ENCODE measurements around the gene ACTN1.
A peak's percentile ranks its signal among the peaks of the same experiment; 100 is the strongest.

ACTN1 gene

DNA sequence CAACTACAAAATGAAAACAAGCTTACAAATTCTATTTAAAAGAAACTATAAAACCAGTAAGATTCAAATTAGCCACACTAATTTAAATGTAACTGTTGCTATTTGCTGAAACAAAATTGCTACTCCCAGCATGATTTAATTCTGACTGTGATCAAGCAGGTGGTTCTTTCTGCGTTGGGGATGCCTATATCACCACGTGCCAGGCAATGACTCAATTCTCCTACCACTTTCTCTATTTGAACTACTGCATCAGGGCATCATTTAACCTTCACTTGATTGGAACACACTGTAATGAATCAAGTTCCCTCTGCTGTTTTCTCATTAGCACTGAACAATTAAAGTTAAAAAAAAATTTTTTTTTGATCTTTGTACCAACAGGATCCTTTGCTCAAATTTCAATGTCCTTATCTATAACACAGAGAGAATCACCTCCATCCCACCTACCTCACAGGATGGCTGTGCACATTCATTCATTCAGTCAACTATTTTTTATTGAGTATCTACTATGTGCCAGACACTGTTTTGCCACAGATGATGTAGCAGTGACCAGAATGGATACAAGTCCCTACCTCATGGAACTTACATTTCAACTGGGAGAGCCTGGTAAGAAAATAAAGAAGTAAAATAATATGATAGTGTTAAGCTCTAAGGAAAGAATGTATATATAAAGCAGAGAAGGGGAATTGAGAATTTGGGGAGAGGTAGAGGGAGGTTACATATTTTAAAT lies 8.0 kb upstream of the ACTN1 start:
- no peak overlapping the region for H3K27ac ChIP-seq (ENCODE audit: low read length)
- H3K9me3 ChIP-seq (ENCODE audit: control insufficient read depth, insufficient read depth, low read length) = no peaks in the 10 kb centered on the region
- H3K4me1 ChIP-seq (ENCODE audit: control insufficient read depth, insufficient read depth, low read length) = peaks cover 2% of the 10 kb centered on the region; the same call in 1 of the 2 replicates
- DNase-seq (ENCODE audit: low read depth, low spot score) = no peak
- H3K27me3 ChIP-seq (ENCODE audit: control insufficient read depth, insufficient read depth, low read length) = no peaks in the 10 kb centered on the region
- H3K36me3 ChIP-seq (ENCODE audit: control insufficient read depth, insufficient read depth, low read length) = no peaks in the 10 kb centered on the region
- H3K4me3 ChIP-seq (ENCODE audit: low read length) = no peak overlapping the region
- no CpG with 5 or more reads among the region's 2 CpGs for WGBS (ENCODE audit: insufficient coverage, insufficient read length)

- no peak for DNase-seq (ENCODE audit: low read depth, low spot score)
- no peak overlapping the region for H3K4me3 ChIP-seq (ENCODE audit: low read length)
- peaks cover 2% of the 10 kb centered on the region; the same call in 1 of the 2 replicates for H3K4me1 ChIP-seq (ENCODE audit: control insufficient read depth, insufficient read depth, low read length)
- no peaks in the 10 kb centered on the region for H3K36me3 ChIP-seq (ENCODE audit: control insufficient read depth, insufficient read depth, low read length)
- WGBS (ENCODE audit: insufficient coverage, insufficient read length) = no CpG with 5 or more reads among the region's 2 CpGs
- H3K9me3 ChIP-seq (ENCODE audit: control insufficient read depth, insufficient read depth, low read length) = no peaks in the 10 kb centered on the region
- no peaks in the 10 kb centered on the region for H3K27me3 ChIP-seq (ENCODE audit: control insufficient read depth, insufficient read depth, low read length)
- no peak overlapping the region for H3K27ac ChIP-seq (ENCODE audit: low read length)
Observed at GRCh38 chr14:68986225-68986624, 7.1 kb upstream of the ACTN1 start.

DNA sequence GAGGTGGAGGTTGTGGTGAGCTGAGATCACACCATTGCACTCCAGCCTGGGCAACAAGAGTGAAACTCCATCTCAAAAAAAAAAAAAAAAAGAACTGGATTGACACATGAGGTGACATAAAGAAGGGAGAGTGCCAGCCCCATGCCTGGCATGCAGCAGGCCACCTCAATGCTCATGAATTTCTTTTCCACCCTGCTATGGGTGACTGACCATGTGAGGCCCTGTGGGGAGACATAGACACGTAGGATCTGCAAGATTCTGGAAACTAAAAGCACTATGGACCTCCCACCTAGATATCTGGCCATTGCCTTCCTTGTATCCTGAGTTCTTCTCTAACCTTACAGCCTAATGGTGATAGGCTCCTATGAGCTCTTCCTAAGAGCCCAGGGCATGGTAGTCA lies 5.6 kb upstream of the ACTN1 start:
- Histone ChIP-seq H3K4me1 (ENCODE audit: control insufficient read depth, insufficient read depth, low read length) (peaks cover 2% of the 10 kb centered on the region; the same call in 1 of the 2 replicates), H3K27me3 (ENCODE audit: control insufficient read depth, insufficient read depth, low read length) (no peaks in the 10 kb centered on the region), H3K4me3 (ENCODE audit: low read length) (no peak overlapping the region), H3K36me3 (ENCODE audit: control insufficient read depth, insufficient read depth, low read length) (no peaks in the 10 kb centered on the region), H3K9me3 (ENCODE audit: control insufficient read depth, insufficient read depth, low read length) (no peaks in the 10 kb centered on the region), H3K27ac (ENCODE audit: low read length) (no peak overlapping the region)
- no CpG with 5 or more reads among the region's 1 CpG for WGBS (ENCODE audit: insufficient coverage, insufficient read length)
- no peak for DNase-seq (ENCODE audit: low read depth, low spot score)

GRCh38 chr14:68983191-68983590 lies 4.1 kb upstream of the ACTN1 start:
- no CpG with 5 or more reads among the region's 3 CpGs for WGBS (ENCODE audit: insufficient coverage, insufficient read length)
- no peaks in the 10 kb centered on the region for H3K4me1 ChIP-seq (ENCODE audit: control insufficient read depth, insufficient read depth, low read length)
- H3K4me3 ChIP-seq (ENCODE audit: low read length) = no peak overlapping the region
- no peaks in the 10 kb centered on the region for H3K27me3 ChIP-seq (ENCODE audit: control insufficient read depth, insufficient read depth, low read length)
- no peak for DNase-seq (ENCODE audit: low read depth, low spot score)
- H3K36me3 ChIP-seq (ENCODE audit: control insufficient read depth, insufficient read depth, low read length) = no peaks in the 10 kb centered on the region
- no peaks in the 10 kb centered on the region for H3K9me3 ChIP-seq (ENCODE audit: control insufficient read depth, insufficient read depth, low read length)
- H3K27ac ChIP-seq (ENCODE audit: low read length) = no peak overlapping the region

GRCh38 chr14:68982581-68982980 lies 3.5 kb upstream of the ACTN1 start:
- Histone ChIP-seq H3K27ac (ENCODE audit: low read length) (no peak overlapping the region), H3K4me3 (ENCODE audit: low read length) (no peak overlapping the region), H3K27me3 (ENCODE audit: control insufficient read depth, insufficient read depth, low read length) (no peaks in the 10 kb centered on the region), H3K9me3 (ENCODE audit: control insufficient read depth, insufficient read depth, low read length) (no peaks in the 10 kb centered on the region), H3K4me1 (ENCODE audit: control insufficient read depth, insufficient read depth, low read length) (no peaks in the 10 kb centered on the region), H3K36me3 (ENCODE audit: control insufficient read depth, insufficient read depth, low read length) (no peaks in the 10 kb centered on the region)
- no peak for DNase-seq (ENCODE audit: low read depth, low spot score)
- WGBS (ENCODE audit: insufficient coverage, insufficient read length) = no CpG with 5 or more reads among the region's 2 CpGs

- Histone ChIP-seq H3K9me3 (ENCODE audit: control insufficient read depth, insufficient read depth, low read length) (no peaks in the 10 kb centered on the region), H3K36me3 (ENCODE audit: control insufficient read depth, insufficient read depth, low read length) (no peaks in the 10 kb centered on the region), H3K4me3 (ENCODE audit: low read length) (no peak overlapping the region), H3K27me3 (ENCODE audit: control insufficient read depth, insufficient read depth, low read length) (no peaks in the 10 kb centered on the region), H3K4me1 (ENCODE audit: control insufficient read depth, insufficient read depth, low read length) (0 out of 2 replicates have a peak, but pooled peaks cover 1% of the 10 kb centered on the region), H3K27ac (ENCODE audit: low read length) (no peak overlapping the region)
- DNase-seq (ENCODE audit: low read depth, low spot score) = no peak
- WGBS (ENCODE audit: insufficient coverage, insufficient read length) = no CpG with 5 or more reads among the region's 7 CpGs
Observed at GRCh38 chr14:68981539-68981976, 2.5 kb upstream of the ACTN1 start.

DNA sequence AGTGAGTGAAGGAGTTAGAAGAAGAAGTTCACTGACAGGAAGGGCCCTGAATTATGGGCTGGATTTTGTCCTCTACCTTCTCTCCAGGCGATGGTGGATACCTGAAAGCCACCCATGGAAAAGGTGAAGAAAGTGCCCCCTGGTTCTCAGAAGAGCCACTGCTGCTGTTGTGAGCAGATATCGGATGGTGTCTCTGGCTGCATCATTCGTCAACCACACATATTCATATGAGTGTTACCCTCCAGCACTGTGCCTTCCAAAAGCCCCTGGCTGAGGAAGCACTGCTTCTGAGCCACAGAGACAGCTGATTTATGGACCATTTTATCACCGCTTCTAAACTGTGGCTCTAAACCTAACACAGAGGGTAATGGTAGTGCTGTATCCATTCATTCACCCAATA lies 2.0 kb upstream of the ACTN1 start:
- DNase-seq (ENCODE audit: low read depth, low spot score) = no peak

GRCh38 chr14:68979722-68980451 lies 785 bp upstream of the ACTN1 start:
- H3K36me3 ChIP-seq (ENCODE audit: control insufficient read depth, insufficient read depth, low read length) = no peaks in the 10 kb centered on the region
- H3K4me1 ChIP-seq (ENCODE audit: control insufficient read depth, insufficient read depth, low read length) = 0 out of 2 replicates have a peak, but pooled peaks cover 1% of the 10 kb centered on the region
- H3K4me3 ChIP-seq (ENCODE audit: low read length) = peak overlapping the region; percentile 86; the same call in 1 of the 2 replicates
- no peak for DNase-seq (ENCODE audit: low read depth, low spot score)
- no peaks in the 10 kb centered on the region for H3K9me3 ChIP-seq (ENCODE audit: control insufficient read depth, insufficient read depth, low read length)
- no peak overlapping the region for H3K27ac ChIP-seq (ENCODE audit: low read length)
- no CpG with 5 or more reads among the region's 44 CpGs for WGBS (ENCODE audit: insufficient coverage, insufficient read length)
- no peaks in the 10 kb centered on the region for H3K27me3 ChIP-seq (ENCODE audit: control insufficient read depth, insufficient read depth, low read length)

More for the DNA sequence above, 2.0 kb upstream of the ACTN1 start:
- Histone ChIP-seq H3K9me3 (ENCODE audit: control insufficient read depth, insufficient read depth, low read length) (no peaks in the 10 kb centered on the region), H3K4me3 (ENCODE audit: low read length) (no peak overlapping the region), H3K4me1 (ENCODE audit: control insufficient read depth, insufficient read depth, low read length) (0 out of 2 replicates have a peak, but pooled peaks cover 1% of the 10 kb centered on the region), H3K27ac (ENCODE audit: low read length) (no peak overlapping the region), H3K27me3 (ENCODE audit: control insufficient read depth, insufficient read depth, low read length) (no peaks in the 10 kb centered on the region), H3K36me3 (ENCODE audit: control insufficient read depth, insufficient read depth, low read length) (no peaks in the 10 kb centered on the region)
- no CpG with 5 or more reads among the region's 4 CpGs for WGBS (ENCODE audit: insufficient coverage, insufficient read length)

DNA sequence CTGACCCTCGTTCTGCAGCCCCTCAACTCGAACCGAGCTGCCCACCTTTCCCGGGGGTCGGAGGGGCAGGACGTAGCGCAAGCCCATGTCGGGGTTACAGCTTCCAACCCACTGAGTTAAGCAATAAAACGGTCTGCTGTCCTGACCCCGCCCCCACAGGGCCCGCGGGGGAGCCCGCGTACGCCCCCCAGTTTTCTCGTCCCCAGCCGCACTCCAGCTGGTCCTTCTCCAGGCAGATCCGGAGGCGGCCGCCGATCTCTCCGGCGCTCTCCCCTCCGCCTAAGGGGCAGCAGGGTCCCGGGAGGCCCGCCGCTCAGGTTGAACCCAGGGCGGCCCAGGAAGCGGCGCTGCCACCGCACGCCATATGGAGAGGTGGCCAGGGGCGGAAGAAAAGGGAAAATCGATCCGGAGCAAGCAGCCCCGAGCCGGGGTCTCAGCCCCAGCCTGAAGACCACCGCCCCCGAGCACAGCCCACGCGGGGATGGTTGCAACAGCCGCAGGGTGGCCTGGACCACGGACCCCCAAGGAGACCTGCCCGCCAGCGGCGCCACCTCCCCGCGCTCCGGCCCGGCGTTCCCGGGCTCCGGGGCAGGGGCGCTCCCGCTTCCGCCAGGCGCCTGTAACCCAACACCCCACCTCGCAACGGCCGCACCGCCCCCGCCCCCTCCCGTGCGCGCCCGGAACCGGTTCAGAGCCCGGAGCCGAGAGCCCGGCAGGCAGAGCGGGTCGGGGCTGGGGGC lies 760 bp downstream of the ACTN1 start:
- Histone ChIP-seq H3K9me3 (ENCODE audit: control insufficient read depth, insufficient read depth, low read length) (no peaks in the 10 kb centered on the region), H3K4me1 (ENCODE audit: control insufficient read depth, insufficient read depth, low read length) (0 out of 2 replicates have a peak, but pooled peaks cover 1% of the 10 kb centered on the region), H3K36me3 (ENCODE audit: control insufficient read depth, insufficient read depth, low read length) (peaks cover 6% of the 10 kb centered on the region; the same call in 1 of the 2 replicates), H3K27ac (ENCODE audit: low read length) (no peak overlapping the region), H3K4me3 (ENCODE audit: low read length) (peak overlapping the region; percentile 86), H3K27me3 (ENCODE audit: control insufficient read depth, insufficient read depth, low read length) (no peaks in the 10 kb centered on the region)
- DNase-seq (ENCODE audit: low read depth, low spot score) = no peak
- WGBS (ENCODE audit: insufficient coverage, insufficient read length) = no CpG with 5 or more reads among the region's 72 CpGs

DNA sequence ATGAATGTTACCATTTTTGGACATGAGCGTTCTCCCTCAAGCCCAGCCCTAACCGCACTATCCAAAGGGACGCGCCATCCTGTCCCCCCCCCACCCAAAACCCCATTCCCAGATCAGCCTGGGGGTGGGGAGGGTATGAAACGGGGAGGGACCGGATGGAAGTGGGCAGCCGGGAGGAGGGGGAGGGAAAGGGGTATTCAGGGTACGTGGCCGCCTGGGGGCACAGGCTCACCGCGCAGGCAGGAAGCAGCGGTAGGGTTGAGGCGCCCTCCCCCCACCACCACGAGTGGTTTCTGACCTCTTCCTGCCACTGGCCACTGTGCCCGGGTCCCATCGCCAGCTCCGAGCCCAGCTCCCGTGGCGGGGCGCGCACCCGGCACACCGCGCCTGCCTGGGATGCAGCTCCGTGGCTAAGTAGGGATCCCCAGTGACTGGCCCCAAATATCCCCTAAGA lies 1.4 kb downstream of the ACTN1 start:
- peak overlapping the region; percentile 86 for H3K4me3 ChIP-seq (ENCODE audit: low read length)
- DNase-seq (ENCODE audit: low read depth, low spot score) = no peak
- H3K27me3 ChIP-seq (ENCODE audit: control insufficient read depth, insufficient read depth, low read length) = no peaks in the 10 kb centered on the region
- H3K36me3 ChIP-seq (ENCODE audit: control insufficient read depth, insufficient read depth, low read length) = peaks cover 7% of the 10 kb centered on the region; the same call in 1 of the 2 replicates
- 0 out of 2 replicates have a peak, but pooled peaks cover 1% of the 10 kb centered on the region for H3K4me1 ChIP-seq (ENCODE audit: control insufficient read depth, insufficient read depth, low read length)
- H3K27ac ChIP-seq (ENCODE audit: low read length) = no peak overlapping the region
- H3K9me3 ChIP-seq (ENCODE audit: control insufficient read depth, insufficient read depth, low read length) = no peaks in the 10 kb centered on the region
- WGBS (ENCODE audit: insufficient coverage, insufficient read length) = no CpG with 5 or more reads among the region's 25 CpGs

Measured in iPS DF 6.9 (cell line).